GM21360 (cell line): ENCODE data around the gene PLXNA4.

Experiments
- ATAC-seq: cut with Tn5 transposase; IDR thresholded peaks from one replicate; pipeline ENCODE4 v1.9.1; 2021; ENCODE audit warnings: mild to moderate bottlenecking, moderate library complexity; ENCODE audit not compliant: unreplicated experiment

Gene PLXNA4

GRCh38 chr7:132446260-132446659 is 130.0 kb downstream of the PLXNA4 start:
- no peak for ATAC-seq

DNA sequence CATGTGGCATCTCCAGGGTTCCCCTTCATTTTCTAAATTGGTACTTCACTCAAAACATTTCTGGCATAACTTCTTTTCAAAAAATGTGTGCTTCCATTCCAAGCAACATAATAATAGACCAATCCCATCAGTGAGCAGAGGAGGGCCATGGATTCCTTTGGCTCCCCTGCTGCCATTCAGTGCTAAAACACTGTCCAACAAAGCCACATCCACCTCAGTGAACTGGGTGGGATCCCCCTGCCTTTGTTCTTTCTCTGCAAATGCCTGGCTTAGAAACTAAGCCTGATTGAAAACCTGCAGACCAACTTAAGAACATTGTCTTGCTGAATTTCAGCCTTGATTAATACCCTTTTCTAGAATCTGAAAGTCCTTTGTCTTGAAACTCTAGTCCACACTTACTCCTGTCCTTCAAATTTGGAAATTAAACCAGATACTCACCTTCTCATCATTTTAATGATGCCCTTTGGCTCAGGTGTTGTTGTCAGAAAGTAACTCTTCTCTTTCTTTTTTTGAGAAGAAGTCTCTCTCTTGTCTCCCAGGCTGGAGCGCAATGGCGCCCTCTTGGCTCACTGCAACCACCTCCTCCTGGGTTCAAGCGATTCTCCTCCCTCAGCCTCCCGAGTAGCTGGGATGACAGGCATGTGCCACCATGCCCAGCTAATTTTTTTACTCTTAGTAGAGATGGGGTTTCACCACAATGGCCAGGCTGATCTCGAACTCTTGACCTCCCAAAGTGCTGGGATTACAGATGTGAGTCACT is 132.3 kb downstream of the PLXNA4 start:
- ATAC-seq: no peak

DNA sequence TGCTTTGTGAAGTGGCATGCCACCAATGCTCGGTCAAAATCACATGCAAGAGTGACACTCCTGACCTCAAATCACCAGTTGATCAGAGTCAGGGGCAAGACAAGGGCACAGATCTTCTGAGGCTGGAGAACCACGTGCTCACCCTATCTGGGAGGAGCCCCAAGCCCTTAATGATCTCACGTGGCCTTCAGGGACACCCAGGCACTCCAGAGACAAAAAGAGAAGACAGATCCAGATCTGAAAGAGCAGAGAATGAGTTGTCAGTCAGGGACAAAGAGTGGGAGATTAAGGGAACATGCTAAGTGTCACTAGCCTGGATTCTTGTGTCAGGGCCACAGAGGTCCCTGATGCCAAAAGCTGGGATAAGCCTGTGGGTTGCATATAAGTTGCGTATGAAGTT is 134.3 kb downstream of the PLXNA4 start:
- no peak for ATAC-seq

- no peak for ATAC-seq
Measured at GRCh38 chr7:132440151-132440550, 136.1 kb downstream of the PLXNA4 start.

DNA sequence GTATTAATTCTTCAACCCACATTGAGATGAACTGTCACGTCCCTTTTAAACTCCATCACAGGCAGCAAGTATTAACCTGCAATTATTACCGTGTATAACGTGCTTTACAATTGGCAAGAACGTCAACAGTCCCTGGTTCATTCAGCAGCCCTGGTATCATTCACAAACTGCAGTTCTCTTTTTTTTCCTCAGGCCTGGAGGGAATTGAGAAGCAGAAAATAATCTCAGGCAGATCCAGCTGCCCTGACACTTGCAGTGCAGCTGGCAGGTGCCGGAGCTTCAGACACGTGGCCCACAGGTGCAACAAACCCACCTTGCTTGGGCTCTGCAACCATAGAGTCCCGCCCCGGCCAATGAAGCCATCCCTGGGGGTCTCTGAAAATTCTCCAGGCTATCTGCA is 137.3 kb downstream of the PLXNA4 start:
- no peak for ATAC-seq

GRCh38 chr7:132437730-132438129 is 138.5 kb downstream of the PLXNA4 start:
- no peak for ATAC-seq

DNA sequence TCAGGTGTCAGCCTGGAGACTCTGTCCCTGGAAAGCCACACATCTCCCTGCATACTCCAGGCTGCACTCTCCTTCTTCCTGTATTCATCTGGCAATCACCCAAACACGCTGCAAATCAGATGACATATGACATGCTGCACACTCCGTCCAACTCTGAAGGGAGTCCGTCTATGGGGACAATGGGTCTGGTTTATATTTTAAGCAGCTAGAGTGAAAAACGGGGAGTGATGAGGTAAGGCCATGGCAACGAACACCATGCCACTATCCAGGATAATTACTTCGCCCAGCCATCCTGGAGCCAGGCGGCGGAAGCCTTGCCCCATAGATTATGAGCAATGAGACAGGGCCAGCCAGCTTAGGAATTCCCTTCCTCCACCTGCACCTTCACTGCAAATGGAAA is 140.1 kb downstream of the PLXNA4 start:
- no peak for ATAC-seq

DNA sequence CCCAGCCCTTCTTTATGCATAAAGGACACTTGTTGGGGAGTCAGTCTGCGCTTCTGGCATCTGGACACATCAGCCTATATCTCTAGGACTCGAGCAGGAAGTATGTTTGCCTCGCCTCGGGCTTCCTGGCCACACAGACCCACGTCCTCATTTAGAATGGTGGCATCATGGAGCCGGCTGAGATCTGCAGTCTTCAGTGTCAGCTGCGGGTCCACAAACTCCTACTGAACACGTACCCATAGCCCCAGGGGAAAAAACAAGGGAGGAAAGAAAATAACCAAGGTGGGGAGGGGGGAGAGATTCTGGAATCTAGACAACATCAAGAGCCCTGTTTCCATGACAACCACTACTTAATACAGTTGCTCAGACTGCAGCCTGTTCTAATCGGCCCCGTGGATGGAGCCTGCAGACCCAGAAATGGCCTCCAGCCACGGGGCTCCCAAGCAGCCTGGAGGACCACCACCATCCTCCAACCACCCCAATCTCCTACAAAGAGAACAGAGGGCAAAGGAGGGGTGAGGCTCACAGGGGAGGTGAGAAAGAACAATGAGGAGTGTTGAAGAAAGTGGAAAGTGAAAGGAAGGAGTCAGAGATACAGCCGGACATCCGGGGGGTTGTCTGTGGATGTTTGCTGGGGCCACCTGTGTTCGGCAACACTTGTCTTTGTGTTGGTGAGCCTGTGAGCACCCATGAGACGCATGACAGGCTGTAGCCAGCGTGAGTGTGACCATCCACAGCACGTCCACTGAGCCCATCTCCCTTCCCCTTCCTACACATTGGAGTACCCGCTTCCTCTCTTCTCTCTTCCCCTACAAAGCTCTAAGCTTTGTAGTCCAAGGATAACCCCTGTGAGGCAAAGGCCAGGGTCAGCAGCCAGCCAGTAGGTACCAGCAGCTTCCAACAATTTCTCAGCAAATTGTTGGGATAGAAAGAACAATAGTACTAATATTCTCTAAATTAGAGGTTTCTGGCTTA is 141.0 kb downstream of the PLXNA4 start:
- ATAC-seq: no peak

- ATAC-seq: no peak
Measured at GRCh38 chr7:132434041-132434440, 142.2 kb downstream of the PLXNA4 start.

GRCh38 chr7:132433301-132433700 is 143.0 kb downstream of the PLXNA4 start:
- no peak for ATAC-seq

DNA sequence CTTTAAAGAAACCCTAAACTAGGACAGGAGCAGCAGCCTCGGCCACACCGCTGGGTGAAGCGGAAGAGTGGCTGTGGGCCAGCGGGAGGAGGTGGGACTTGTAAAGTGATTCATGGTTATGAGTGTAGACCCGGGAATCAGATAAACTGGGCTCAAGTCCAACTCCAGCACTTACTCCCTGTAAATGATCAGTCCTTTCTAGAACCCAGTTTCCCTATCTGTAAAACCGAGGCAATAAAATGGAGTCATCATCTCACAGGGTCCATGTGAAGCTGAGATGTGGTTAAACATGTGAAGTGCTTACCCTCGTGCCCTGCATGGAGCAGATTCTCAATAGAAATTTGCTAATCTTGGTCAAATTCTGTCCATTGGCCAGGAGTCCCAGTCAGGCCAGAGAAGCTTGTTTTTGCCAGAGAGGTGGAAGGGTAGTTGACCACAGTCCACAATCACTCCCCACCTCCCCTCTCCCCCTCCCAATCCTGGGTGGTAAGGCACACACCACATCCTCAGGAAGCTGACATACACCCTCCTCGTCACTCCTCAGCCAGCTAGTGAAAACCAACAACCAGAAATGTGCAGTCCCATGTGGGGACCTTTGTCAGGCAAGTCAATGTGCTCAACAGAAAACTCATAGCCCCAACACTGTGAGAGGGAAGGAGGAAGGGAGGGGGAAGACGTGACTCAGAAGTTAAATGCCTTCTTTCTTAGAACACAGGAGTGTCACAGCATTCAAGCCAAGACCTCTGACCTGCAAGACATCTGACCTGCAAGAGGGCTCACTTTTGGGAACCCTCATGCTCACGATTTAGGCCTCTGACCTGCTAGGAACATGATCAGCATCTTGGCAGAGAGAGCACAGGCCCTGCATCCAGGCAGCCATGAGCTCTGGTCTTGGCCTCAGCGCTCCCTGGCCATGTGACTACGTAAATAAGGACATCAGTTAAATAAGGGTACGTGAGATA is 145.1 kb downstream of the PLXNA4 start:
- ATAC-seq: no peak

- no peak for ATAC-seq
Measured at GRCh38 chr7:132430041-132430855, 146.0 kb downstream of the PLXNA4 start.

DNA sequence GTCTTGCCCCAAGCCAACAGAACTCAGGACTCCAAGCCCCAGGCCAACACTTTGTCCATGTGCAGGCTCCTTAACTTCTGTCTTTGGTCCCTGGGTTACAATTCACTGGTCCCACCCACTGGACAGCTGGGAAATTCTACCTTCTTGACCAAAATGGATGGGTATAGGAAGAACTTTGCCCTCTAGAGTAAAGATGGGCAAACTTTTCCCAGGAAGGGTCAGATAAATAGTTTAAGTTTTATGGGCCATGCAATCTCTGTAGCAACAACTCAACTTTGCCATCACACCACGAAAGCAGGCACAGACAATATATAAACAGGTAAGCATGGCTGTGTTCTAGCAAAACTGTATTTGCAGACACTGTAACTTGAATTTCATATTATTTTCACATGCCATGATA is 147.1 kb downstream of the PLXNA4 start:
- no peak for ATAC-seq

DNA sequence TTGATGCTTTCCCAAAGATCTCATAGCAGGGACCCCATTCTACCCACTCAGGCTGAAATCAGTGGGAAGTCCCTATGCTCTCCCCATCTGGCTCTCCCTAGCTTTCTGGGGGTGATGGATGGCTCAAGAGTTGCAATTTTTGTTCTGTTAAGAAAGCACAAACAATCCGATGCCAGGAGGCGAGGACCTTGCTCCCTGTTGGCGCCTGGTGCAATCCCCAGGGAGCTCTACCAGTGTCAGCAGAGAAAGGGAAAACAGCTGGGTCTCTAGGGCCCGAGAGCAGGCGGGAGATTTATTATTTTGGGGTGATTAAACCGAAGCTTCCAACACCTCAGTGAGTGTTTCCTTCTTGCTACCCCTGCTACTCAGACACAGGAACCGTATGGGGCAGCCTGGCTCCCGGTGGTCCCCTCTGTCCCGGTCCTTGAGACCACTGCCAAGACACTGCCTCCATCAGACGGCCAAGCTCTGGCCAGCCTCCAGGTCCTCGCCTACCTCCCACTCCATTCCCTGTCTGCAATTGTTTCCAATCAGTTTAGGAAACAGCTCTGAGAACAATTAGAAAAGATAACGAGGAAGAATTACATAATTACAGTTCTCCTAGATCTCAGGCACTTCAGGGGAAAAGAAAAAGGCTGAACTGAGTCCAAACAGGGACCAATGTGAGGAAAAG is 147.9 kb downstream of the PLXNA4 start:
- no peak for ATAC-seq

GRCh38 chr7:132425942-132426341 is 150.3 kb downstream of the PLXNA4 start:
- no peak for ATAC-seq

- ATAC-seq: no peak
Measured at GRCh38 chr7:132424821-132425724, 151.2 kb downstream of the PLXNA4 start.

- no peak for ATAC-seq
Measured at GRCh38 chr7:132424277-132424676, 152.0 kb downstream of the PLXNA4 start.

GRCh38 chr7:132423594-132424200 is 152.6 kb downstream of the PLXNA4 start:
- no peak for ATAC-seq
